HAP-1 (cell line): ENCODE measurements around the gene TNNI2.
"Not testable (repeated sequence)": the region's sequence is repeated elsewhere in the genome, so short reads cannot be mapped to it uniquely, and the experiment has no call there.

Experiments
- DNase-seq, 2 experiments: peaks; one replicate each; pipeline ENCODE4 v3.0.0-alpha.2; 2016 to 2020; ENCODE audit warnings: low spot score in 2 of 2
- H3K27me3 ChIP-seq: fragments of 250-450 bp; sonication (Bioruptor Pico); 2 replicates; pipeline ENCODE4 v1.5.1; 2020; ENCODE audit warnings: low read depth, mild to moderate bottlenecking, moderate library complexity
- H3K36me3 ChIP-seq: fragments of 250-450 bp; sonication (Bioruptor Pico); replicated peaks from 2 replicates; pipeline ENCODE4 v1.5.1; 2020; ENCODE audit warnings: mild to moderate bottlenecking
- H3K4me1 ChIP-seq: fragments of 250-450 bp; sonication (Bioruptor Pico); 2 replicates; pipeline ENCODE4 v1.5.1; 2020; ENCODE audit warnings: mild to moderate bottlenecking
- H3K4me3 ChIP-seq: fragments of 250-450 bp; sonication (Bioruptor Pico); 2 replicates; pipeline ENCODE4 v1.5.1; 2020; ENCODE audit warnings: mild to moderate bottlenecking, moderate library complexity
- H3K9me3 ChIP-seq: fragments of 250-450 bp; sonication (Bioruptor Pico); 2 replicates; pipeline ENCODE4 v1.5.1; 2020; ENCODE audit warnings: mild to moderate bottlenecking, moderate library complexity
- in situ Hi-C: fragments of 300-500 bp; cut with MboI; formaldehyde crosslinking; loops from 3 replicates; pipeline ENCODE4 v1.14.3; 2020; ENCODE audit warnings: low sequenced_read_pairs, inconsistent platforms, mixed read lengths

The TNNI2 gene

DNA sequence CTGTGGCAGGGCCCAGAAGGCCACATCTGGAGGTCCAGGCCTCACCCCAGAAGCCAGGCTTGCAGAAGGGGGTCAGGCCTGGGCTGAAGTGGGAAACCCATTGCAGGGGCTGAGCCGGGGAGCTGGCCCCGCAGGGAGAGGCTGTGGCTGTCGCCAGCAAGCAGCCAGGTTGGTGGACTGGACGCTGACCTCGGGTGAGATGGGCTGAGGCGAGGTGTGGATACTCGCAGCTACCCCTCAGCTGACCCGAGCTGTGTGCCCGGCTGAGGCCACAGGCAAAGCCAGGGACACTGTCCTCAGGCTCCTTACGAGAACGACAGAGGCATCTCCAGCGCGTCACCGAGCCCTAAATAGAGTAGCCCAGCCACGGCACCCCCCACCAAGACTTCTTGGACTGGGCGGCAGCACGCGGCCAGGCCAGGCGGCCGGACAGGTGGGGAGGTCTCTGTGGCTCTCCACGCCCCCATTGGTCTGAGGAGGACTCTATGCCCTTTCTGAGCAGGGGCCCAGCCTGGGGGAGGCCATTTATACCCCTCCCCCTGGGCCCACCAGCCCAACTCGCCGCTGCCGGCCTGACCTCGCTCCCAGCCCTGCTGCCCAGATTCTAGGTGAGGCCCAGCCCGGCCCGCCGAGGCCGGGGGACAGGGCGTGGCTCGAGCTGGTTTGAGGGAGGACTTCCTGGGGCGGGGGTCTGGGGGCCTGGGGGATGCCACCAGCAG lies at the start of gene TNNI2:
TSS of gene TNNI2 (plus strand) at position 556 of the 719 bp plus-strand sequence. CDS start 716 bp downstream, outside the sequence.
- in situ Hi-C loops, result no loop called here
- H3K36me3 ChIP-seq, result no peaks in the 10 kb centered on the region
- no peak for DNase-seq
- no peak within 1 kb of the TSS for H3K4me3 ChIP-seq
- H3K27me3 ChIP-seq, result no peaks in the 10 kb centered on the region
- no peaks in the 10 kb centered on the region for H3K9me3 ChIP-seq
- no peaks in the 10 kb centered on the region for H3K4me1 ChIP-seq

- Histone ChIP-seq H3K4me1 (no peaks in the 10 kb centered on the region), H3K9me3 (no peaks in the 10 kb centered on the region), H3K4me3 (no peak overlapping the region), H3K36me3 (no peaks in the 10 kb centered on the region), H3K27me3 (peaks cover 36% of the 10 kb centered on the region)
- in situ Hi-C loops, result no loop called here
- no peak for DNase-seq
Measured at GRCh38 chr11:1791912-1792311, 46.9 kb upstream of the TNNI2 start.

GRCh38 chr11:1792461-1792860 lies 46.3 kb upstream of the TNNI2 start:
- no peak for DNase-seq
- Histone ChIP-seq H3K9me3 (no peaks in the 10 kb centered on the region), H3K27me3 (peaks cover 36% of the 10 kb centered on the region), H3K4me1 (no peaks in the 10 kb centered on the region), H3K36me3 (no peaks in the 10 kb centered on the region), H3K4me3 (no peak overlapping the region)
- in situ Hi-C loops, result no loop called here

- H3K9me3 ChIP-seq, result no peaks in the 10 kb centered on the region
- H3K4me1 ChIP-seq, result no peaks in the 10 kb centered on the region
- DNase-seq, result no peak
- no peaks in the 10 kb centered on the region for H3K36me3 ChIP-seq
- in situ Hi-C loops, result no loop called here
- peaks cover 36% of the 10 kb centered on the region for H3K27me3 ChIP-seq
- no peak overlapping the region for H3K4me3 ChIP-seq
Measured at GRCh38 chr11:1793081-1793480, 45.7 kb upstream of the TNNI2 start.

GRCh38 chr11:1796413-1797011 lies 42.3 kb upstream of the TNNI2 start:
- Histone ChIP-seq H3K9me3 (no peaks in the 10 kb centered on the region), H3K27me3 (peaks cover 30% of the 10 kb centered on the region), H3K4me1 (no peaks in the 10 kb centered on the region), H3K4me3 (no peak overlapping the region), H3K36me3 (no peaks in the 10 kb centered on the region)
- no peak for DNase-seq
- in situ Hi-C loops, result no loop called here

GRCh38 chr11:1797391-1798125 lies 41.2 kb upstream of the TNNI2 start:
- in situ Hi-C loops, result no loop called here
- H3K4me3 ChIP-seq, result no peak overlapping the region
- DNase-seq, result no peak
- H3K9me3 ChIP-seq, result no peaks in the 10 kb centered on the region
- H3K36me3 ChIP-seq, result no peaks in the 10 kb centered on the region
- H3K27me3 ChIP-seq, result peaks cover 20% of the 10 kb centered on the region
- H3K4me1 ChIP-seq, result no peaks in the 10 kb centered on the region

DNA sequence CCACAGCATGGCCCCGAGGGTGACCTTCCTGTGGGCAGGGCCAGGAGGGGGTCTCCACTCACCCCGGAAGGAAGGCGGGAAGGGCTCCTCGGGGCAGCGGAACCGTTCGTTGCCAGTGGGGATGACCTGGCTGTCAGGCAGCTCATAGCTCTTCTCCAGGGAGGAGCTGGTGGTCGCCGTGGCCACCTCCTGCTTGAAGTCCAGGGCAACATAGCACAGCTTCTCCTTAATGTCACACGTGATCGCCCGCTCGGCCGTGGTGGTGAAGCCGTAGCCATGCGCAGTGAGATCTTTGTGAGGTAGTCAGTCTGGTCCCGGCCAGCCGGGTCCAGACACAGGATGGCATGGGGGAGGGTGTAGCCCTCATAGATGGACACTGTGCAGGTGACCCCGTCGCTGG lies 35.5 kb upstream of the TNNI2 start:
- H3K9me3 ChIP-seq, result no peaks in the 10 kb centered on the region
- no peaks in the 10 kb centered on the region for H3K4me1 ChIP-seq
- no peaks in the 10 kb centered on the region for H3K27me3 ChIP-seq
- H3K4me3 ChIP-seq, result no peak overlapping the region
- no peaks in the 10 kb centered on the region for H3K36me3 ChIP-seq
- in situ Hi-C loops, result no loop called here
- DNase-seq, result no peak

GRCh38 chr11:1803835-1804519 lies 34.8 kb upstream of the TNNI2 start:
- DNase-seq, H3K9me3 ChIP-seq, H3K4me1 ChIP-seq, H3K27me3 ChIP-seq, H3K4me3 ChIP-seq, H3K36me3 ChIP-seq, in situ Hi-C loops: not testable (repeated sequence)

GRCh38 chr11:1805525-1805924 lies 33.3 kb upstream of the TNNI2 start:
- no peak overlapping the region for H3K4me3 ChIP-seq
- no peaks in the 10 kb centered on the region for H3K36me3 ChIP-seq
- H3K4me1 ChIP-seq, result no peaks in the 10 kb centered on the region
- H3K9me3 ChIP-seq, result no peaks in the 10 kb centered on the region
- peaks cover 4% of the 10 kb centered on the region; the same call in 1 of the 2 replicates for H3K27me3 ChIP-seq
- in situ Hi-C loops, result no loop called here
- DNase-seq, result no peak

- peaks cover 9% of the 10 kb centered on the region for H3K27me3 ChIP-seq
- H3K4me3 ChIP-seq, result no peak overlapping the region
- H3K36me3 ChIP-seq, result no peaks in the 10 kb centered on the region
- in situ Hi-C loops, result no loop called here
- DNase-seq, result no peak
- H3K4me1 ChIP-seq, result no peaks in the 10 kb centered on the region
- H3K9me3 ChIP-seq, result no peaks in the 10 kb centered on the region
Measured at GRCh38 chr11:1807264-1807995, 31.4 kb upstream of the TNNI2 start.

DNA sequence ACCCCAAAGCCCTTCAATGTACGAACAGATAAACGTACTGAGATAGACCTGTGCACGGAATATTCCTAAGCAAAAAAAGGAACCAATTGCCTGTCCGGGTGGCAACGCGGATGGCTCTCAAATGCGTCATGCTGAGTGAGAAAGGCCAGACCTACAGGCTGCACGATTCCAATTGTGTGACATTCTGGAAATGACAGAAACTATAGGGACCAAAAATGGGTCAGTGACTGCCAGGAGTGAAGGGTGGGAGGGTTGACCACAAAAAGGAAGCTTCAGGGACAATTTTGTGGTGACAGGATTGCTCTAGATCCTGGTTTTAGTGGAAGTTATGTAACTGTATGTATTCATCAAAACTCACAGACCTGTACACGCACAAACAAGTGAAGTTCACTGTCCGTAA lies 28.0 kb upstream of the TNNI2 start:
- H3K4me3 ChIP-seq, result no peak overlapping the region
- H3K4me1 ChIP-seq, result no peaks in the 10 kb centered on the region
- no peaks in the 10 kb centered on the region for H3K36me3 ChIP-seq
- in situ Hi-C loops, result no loop called here
- peaks cover 9% of the 10 kb centered on the region for H3K27me3 ChIP-seq
- DNase-seq, result no peak
- no peaks in the 10 kb centered on the region for H3K9me3 ChIP-seq

DNA sequence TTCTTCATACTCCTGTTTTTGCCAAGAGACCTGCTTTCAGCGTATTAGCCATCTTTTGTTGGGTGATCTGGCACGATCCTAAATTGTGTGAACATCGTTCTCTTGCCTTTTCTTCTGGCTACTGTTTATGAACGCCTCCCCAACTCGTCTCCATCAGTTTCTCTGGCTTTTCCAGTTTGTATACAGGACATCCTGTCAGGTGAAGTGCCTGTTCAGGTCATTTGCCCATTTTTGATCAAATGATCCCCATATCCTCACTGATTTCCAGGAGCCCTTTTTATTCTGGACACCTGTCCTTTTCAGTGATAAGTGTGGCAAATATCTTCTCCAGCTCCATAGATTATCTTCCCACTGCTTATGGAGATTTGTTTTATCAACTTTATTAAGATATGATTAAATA lies 26.5 kb upstream of the TNNI2 start:
- peaks cover 9% of the 10 kb centered on the region for H3K27me3 ChIP-seq
- in situ Hi-C loops, result no loop called here

DNA sequence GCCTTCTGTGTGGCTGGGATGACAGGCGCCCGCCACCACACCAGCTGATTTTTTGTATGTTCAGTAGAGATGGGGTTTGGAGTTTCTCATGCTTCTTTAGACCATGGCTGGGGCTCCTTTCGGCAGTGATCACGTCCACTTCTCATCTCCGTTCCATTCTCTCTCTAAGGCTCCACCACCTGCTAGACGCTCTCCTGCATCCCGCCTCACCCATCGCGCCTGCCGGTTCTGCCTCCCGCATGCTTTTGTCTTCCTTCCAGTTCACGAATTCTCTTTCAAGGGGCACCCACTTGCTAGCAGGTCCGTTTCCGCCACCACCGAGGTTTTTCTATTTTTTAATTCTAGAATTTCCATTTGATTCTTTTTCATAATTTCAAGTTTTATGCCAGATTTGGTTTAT lies 26.0 kb upstream of the TNNI2 start:
- no peak for DNase-seq
- no peaks in the 10 kb centered on the region for H3K36me3 ChIP-seq
- H3K27me3 ChIP-seq, result peaks cover 9% of the 10 kb centered on the region
- no peaks in the 10 kb centered on the region for H3K9me3 ChIP-seq
- no peak overlapping the region for H3K4me3 ChIP-seq
- in situ Hi-C loops, result no loop called here
- no peaks in the 10 kb centered on the region for H3K4me1 ChIP-seq

More for the DNA sequence above, 26.5 kb upstream of the TNNI2 start:
- H3K4me3 ChIP-seq, result no peak overlapping the region
- no peaks in the 10 kb centered on the region for H3K36me3 ChIP-seq
- H3K9me3 ChIP-seq, result no peaks in the 10 kb centered on the region
- no peak for DNase-seq
- no peaks in the 10 kb centered on the region for H3K4me1 ChIP-seq
